B cell (primary cell): ENCODE data around the gene FBN1. TPM values are rescaled to one million over a fixed set of nuclear protein-coding genes. Genes with fewer than 3 reads are reported as not detected.

Experiments
- ATAC-seq: fragments of 200-7000 bp; cut with Tn5 transposase; one replicate; pipeline ENCODE4 v1.10.0; 2021; ENCODE audit warnings: low read depth, mild to moderate bottlenecking, moderate number of reproducible peaks, moderate library complexity
- CTCF ChIA-PET: fragments of 350-600 bp; sonication (Branson Sonifier 250); formaldehyde crosslinking; loops from one replicate; lab custom pipeline; 2021; ENCODE audit warnings: antibody characterized with exemption, inconsistent platforms; lab: Charles Lee
- POLR2A ChIA-PET: fragments of 350-600 bp; sonication (Branson Sonifier 250); formaldehyde crosslinking; loops from one replicate; lab custom pipeline; 2021; ENCODE audit warnings: antibody characterized with exemption; lab: Charles Lee
- DNase-seq: peaks from one replicate; pipeline ENCODE4 v3.0.0; 2013
- H2AFZ ChIP-seq: 2 replicates; pipeline ENCODE4 v1.6.1; 2012; ENCODE audit warnings: mild to moderate bottlenecking, low read depth, low read length; ENCODE audit not compliant: insufficient read depth, poor library complexity, severe bottlenecking
- H3K27ac ChIP-seq, 2 donors: 1 replicate in 1 of 2; 2 replicates in 1 of 2; pipeline ENCODE4 v1.5.1; 2012 to 2013; ENCODE audit warnings: low read length in 2 of 2, mild to moderate bottlenecking in 2 of 2, moderate library complexity in 1 of 2
- H3K27me3 ChIP-seq, 4 experiments: fragments of 200-600 bp in 1 of 4; sonication (generic) in 1 of 4; replicated peaks in 1 of 4; 1 replicate in 2 of 4; 2 replicates in 2 of 4; pipeline versions ENCODE4 v1.6.1 to v1.7.0; 2013 to 2016; ENCODE audit warnings: low read length in 3 of 4, mild to moderate bottlenecking in 2 of 4, mixed read lengths in 1 of 4, moderate library complexity in 1 of 4; ENCODE audit not compliant: insufficient read depth in 4 of 4, control insufficient read depth in 3 of 4; ENCODE audit errors: control extremely low read depth in 1 of 4
- H3K36me3 ChIP-seq, 2 experiments: replicated peaks in 1 of 2; 1 replicate in 1 of 2; 2 replicates in 1 of 2; pipeline versions ENCODE4 v1.6.1 to v1.7.1; 2013; ENCODE audit warnings: low read length in 1 of 2; ENCODE audit not compliant: insufficient read depth in 2 of 2, control insufficient read depth in 1 of 2; ENCODE audit errors: control extremely low read depth in 1 of 2, extremely low read depth in 1 of 2
- H3K4me1 ChIP-seq, 2 donors: fragments of 200-600 bp in 1 of 2; sonication (generic) in 1 of 2; 1 replicate in 1 of 2; 2 replicates in 1 of 2; pipeline versions ENCODE4 v1.5.1 to v1.6.1; 2013 to 2017; ENCODE audit warnings: low read length in 2 of 2; ENCODE audit not compliant: control insufficient read depth in 2 of 2, insufficient read depth in 2 of 2
- H3K4me2 ChIP-seq: replicated peaks from 2 replicates; pipeline ENCODE3; 2012; ENCODE audit warnings: mild to moderate bottlenecking, low read depth, low read length; ENCODE audit not compliant: poor library complexity, severe bottlenecking
- H3K4me3 ChIP-seq, 5 experiments: fragments of 200-600 bp in 1 of 5; sonication (generic) in 1 of 5; 1 replicate in 3 of 5; 2 replicates in 2 of 5; pipeline versions ENCODE4 v1.5.1 to v1.7.0; 2011 to 2016; ENCODE audit warnings: low read length in 4 of 5, mild to moderate bottlenecking in 4 of 5, low read depth in 2 of 5, control low read depth in 1 of 5, moderate library complexity in 1 of 5; ENCODE audit not compliant: insufficient read depth in 1 of 5; ENCODE audit errors: control extremely low read depth in 1 of 5, extremely low read depth in 1 of 5
- H3K79me2 ChIP-seq: fragments of 200-600 bp; sonication (generic); one replicate; pipeline ENCODE4 v1.6.0; 2016; ENCODE audit warnings: low read length; ENCODE audit not compliant: control insufficient read depth, insufficient read depth
- H3K9ac ChIP-seq: fragments of 200-600 bp; sonication (generic); 2 replicates; pipeline ENCODE4 v1.6.1; 2017; ENCODE audit warnings: mild to moderate bottlenecking, low read length, moderate library complexity
- H3K9me3 ChIP-seq, 3 donors: one replicate each; pipeline versions ENCODE4 v1.6.1 to v1.7.1; 2013; ENCODE audit warnings: low read length in 2 of 3; ENCODE audit not compliant: control insufficient read depth in 2 of 3, insufficient read depth in 1 of 3; ENCODE audit errors: control extremely low read depth in 1 of 3
- H4K20me1 ChIP-seq: 2 replicates; pipeline ENCODE4 v1.6.0; 2012; ENCODE audit warnings: mild to moderate bottlenecking, low read length; ENCODE audit not compliant: insufficient read depth, control insufficient read depth, poor library complexity, severe bottlenecking
- H3K27ac Mint-ChIP-seq: one replicate; pipeline ENCODE4 v1.8.0; 2021; ENCODE audit warnings: mixed read lengths
- H3K27me3 Mint-ChIP-seq: one replicate; pipeline ENCODE4 v1.8.0; 2021; ENCODE audit warnings: mixed read lengths
- H3K4me1 Mint-ChIP-seq: one replicate; pipeline ENCODE4 v1.8.0; 2021; ENCODE audit warnings: mixed read lengths
- H3K4me3 Mint-ChIP-seq: one replicate; pipeline ENCODE4 v1.8.0; 2021; ENCODE audit warnings: mixed read lengths
- H3K9me3 Mint-ChIP-seq: one replicate; pipeline ENCODE4 v1.8.0; 2022; ENCODE audit warnings: mixed read lengths; ENCODE audit not compliant: insufficient read depth
- EZH2 ChIP-seq: IDR thresholded peaks from 2 replicates; pipeline ENCODE4 v1.6.1; 2012; ENCODE audit warnings: borderline replicate concordance, low read depth, mild to moderate bottlenecking, moderate library complexity, low read length; ENCODE audit not compliant: insufficient read depth, poor library complexity, severe bottlenecking
- WGBS: methylation state at CpG from one replicate; pipeline ENCODE4 v1.1.5; 2013; ENCODE audit warnings: missing lambda C conversion rate; ENCODE audit not compliant: insufficient coverage; 5-methylcytosine and 5-hydroxymethylcytosine counted together
- intact Hi-C: fragments of 100-400 bp; cut with micrococcal nuclease; formaldehyde crosslinking; loops from one replicate; pipeline ENCODE4 v1.10.0; 2022
- polyA plus RNA-seq: library from polyadenylated mRNA; depleted of rRNA; stranded (reverse); fragments of >200 nt; gene quantifications from 2 replicates; pipeline ENCODE4 v1.2.3, GENCODE V29; 2012
- total RNA-seq, 2 donors: library from RNA; stranded (reverse); fragments of 120-200 nt in 1 of 2; gene quantifications; 1 replicate in 1 of 2; 2 replicates in 1 of 2; pipeline versions ENCODE4 v1.2.3 to v1.2.4, GENCODE V29; 2013 to 2022
- TF ChIP-seq, protein P1 (sequence below): fragments of 200-600 bp; IDR thresholded peaks from one replicate; pipeline ENCODE4 v1.8.0; 2022; ENCODE audit warnings: antibody characterized with exemption, mild to moderate bottlenecking

The FBN1 gene
- total and polyA plus RNA-seq, 2 donors (not counting 1 experiment from before 2014, with no cell fraction given), result 0.15 to 0.25 TPM

DNA sequence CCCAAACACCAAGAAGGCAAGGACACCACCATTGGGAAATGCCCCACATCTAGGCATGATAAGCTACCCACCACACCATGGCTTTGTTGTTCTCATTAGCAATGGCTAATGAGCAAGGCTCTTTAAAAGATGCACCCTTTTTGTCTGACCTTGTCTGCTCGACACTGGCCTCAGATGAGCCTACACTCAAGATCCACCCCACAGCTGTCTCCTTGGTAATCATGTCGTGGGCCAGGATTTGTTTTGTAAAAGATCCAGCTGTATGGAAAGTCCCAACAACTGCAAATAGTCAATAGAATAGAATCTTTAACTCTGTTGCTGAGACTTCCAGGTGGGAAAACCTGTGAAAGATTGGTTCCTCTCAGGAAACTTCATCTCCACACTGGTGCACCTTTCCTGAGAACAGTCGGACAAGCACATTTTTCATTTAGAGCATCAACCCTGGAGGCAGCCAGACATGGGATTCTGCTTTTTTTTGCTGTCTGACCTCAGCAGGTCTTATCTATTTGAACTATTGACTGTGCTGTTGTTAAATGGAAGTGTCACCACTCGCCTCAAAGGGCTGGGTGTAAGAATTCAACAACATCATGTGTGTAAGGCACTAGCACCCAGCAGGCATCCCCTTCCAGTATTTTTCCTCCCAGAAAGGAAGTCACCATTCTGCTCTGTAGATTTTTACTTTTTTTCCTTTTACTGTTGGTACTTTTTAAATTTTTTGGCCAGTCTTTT is 278.8 kb downstream of the FBN1 start:
- TF ChIP-seq, protein P1, sequence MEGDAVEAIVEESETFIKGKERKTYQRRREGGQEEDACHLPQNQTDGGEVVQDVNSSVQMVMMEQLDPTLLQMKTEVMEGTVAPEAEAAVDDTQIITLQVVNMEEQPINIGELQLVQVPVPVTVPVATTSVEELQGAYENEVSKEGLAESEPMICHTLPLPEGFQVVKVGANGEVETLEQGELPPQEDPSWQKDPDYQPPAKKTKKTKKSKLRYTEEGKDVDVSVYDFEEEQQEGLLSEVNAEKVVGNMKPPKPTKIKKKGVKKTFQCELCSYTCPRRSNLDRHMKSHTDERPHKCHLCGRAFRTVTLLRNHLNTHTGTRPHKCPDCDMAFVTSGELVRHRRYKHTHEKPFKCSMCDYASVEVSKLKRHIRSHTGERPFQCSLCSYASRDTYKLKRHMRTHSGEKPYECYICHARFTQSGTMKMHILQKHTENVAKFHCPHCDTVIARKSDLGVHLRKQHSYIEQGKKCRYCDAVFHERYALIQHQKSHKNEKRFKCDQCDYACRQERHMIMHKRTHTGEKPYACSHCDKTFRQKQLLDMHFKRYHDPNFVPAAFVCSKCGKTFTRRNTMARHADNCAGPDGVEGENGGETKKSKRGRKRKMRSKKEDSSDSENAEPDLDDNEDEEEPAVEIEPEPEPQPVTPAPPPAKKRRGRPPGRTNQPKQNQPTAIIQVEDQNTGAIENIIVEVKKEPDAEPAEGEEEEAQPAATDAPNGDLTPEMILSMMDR, result no peak
- TF ChIP-seq EZH2, result no peak
- DNase-seq, result no peak
- Histone ChIP-seq H3K27ac (no peak overlapping the region), H3K9me3 (peaks cover 0 to 1% (median 0%) of the 10 kb centered on the region in 3 donors), H2AFZ (no peak overlapping the region), H3K4me3 (no peak overlapping the region), H3K4me2 (no peak overlapping the region), H3K9ac (no peak overlapping the region), H3K79me2 (no peaks in the 10 kb centered on the region), H3K4me1 (no peaks in the 10 kb centered on the region), H3K36me3 (no peaks in the 10 kb centered on the region), H3K27me3 (no peaks in the 10 kb centered on the region), H4K20me1 (no peaks in the 10 kb centered on the region)
- intact Hi-C loops, result no loop called here
- H3K27ac Mint-ChIP-seq, result no peak overlapping the region
- no peak for ATAC-seq
- 100% methylated on average over 1 of the region's 4 CpGs for WGBS
- CTCF ChIA-PET, result no interaction called here
- H3K9me3 Mint-ChIP-seq, result no peaks in the 10 kb centered on the region
- H3K27me3 Mint-ChIP-seq, result peaks cover 9% of the 10 kb centered on the region
- H3K4me3 Mint-ChIP-seq, result no peak overlapping the region
- POLR2A ChIA-PET, result no interaction called here
- no peaks in the 10 kb centered on the region for H3K4me1 Mint-ChIP-seq

DNA sequence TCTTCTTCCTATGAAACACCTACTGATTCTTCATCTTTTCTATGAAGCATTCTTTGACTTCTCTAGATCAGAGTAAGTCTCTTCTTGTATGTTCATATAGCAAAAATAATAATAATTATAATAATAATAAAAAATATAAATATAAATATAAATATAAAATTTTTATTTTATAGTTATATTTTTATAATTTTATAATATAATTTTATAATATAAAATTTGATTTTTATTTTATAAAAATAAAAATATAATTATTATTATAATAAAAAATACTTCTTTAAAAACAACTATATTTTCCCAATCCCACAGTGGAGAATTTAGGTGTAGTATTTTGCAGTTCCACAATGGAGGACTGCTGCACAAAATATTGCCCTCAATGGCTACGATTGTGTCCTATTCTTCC is 279.9 kb downstream of the FBN1 start:
- no peak overlapping the region for H3K4me3 ChIP-seq
- Mint-ChIP-seq H3K4me1 (no peaks in the 10 kb centered on the region), H3K4me3 (no peak overlapping the region), H3K27me3 (peaks cover 9% of the 10 kb centered on the region), H3K9me3 (no peaks in the 10 kb centered on the region), H3K27ac (no peak overlapping the region)
- H3K4me2 ChIP-seq, result no peak overlapping the region
- H3K4me1 ChIP-seq, result no peaks in the 10 kb centered on the region
- H3K9me3 ChIP-seq, result peaks cover 0 to 1% (median 0%) of the 10 kb centered on the region in 3 donors
- no peak overlapping the region for H2AFZ ChIP-seq
- CTCF ChIA-PET, result no interaction called here
- POLR2A ChIA-PET, result no interaction called here
- no peak for TF ChIP-seq EZH2
- no peaks in the 10 kb centered on the region for H3K79me2 ChIP-seq
- DNase-seq, result no peak
- H4K20me1 ChIP-seq, result no peaks in the 10 kb centered on the region
- ATAC-seq, result no peak
- no CpG with 5 or more reads among the region's 1 CpG for WGBS
- H3K36me3 ChIP-seq, result no peaks in the 10 kb centered on the region
- no peak overlapping the region for H3K27ac ChIP-seq
- intact Hi-C loops, result no loop called here
- no peak overlapping the region for H3K9ac ChIP-seq
- no peaks in the 10 kb centered on the region for H3K27me3 ChIP-seq
